Measurements from ENCODE around the gene ADK.
"Not testable (repeated sequence)": the region's sequence is repeated elsewhere in the genome, so short reads cannot be mapped to it uniquely, and the experiment has no call there.

The ADK gene

DNA sequence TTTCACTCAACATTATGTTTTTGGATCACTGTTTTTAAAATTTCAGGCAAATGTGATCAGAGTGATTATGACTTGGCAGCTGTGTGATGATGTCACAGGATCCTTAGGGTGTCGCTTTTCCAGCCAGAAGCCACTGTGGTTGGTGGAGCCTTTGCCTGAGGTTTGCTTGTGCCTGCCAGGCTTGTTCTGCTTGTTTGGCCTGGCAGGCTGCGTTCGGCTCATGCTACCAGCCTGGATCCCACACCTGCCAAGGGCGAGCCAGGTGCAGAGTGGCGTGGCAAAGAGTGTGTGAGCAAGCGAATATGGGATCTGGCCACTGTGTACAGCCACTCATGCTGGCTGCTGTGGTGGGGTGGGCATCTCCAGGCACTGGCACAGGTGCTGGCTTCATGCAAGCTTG lies 55.7 kb downstream of the ADK start:
- H3K27ac ChIP-seq = peak overlapping the region; percentile 72
- TF ChIP-seq ZFX (IDR thresholded peaks at IDR 0.05) (no peak), CTCF (conservative IDR thresholded peaks at IDR 0.05) (no peak)

DNA sequence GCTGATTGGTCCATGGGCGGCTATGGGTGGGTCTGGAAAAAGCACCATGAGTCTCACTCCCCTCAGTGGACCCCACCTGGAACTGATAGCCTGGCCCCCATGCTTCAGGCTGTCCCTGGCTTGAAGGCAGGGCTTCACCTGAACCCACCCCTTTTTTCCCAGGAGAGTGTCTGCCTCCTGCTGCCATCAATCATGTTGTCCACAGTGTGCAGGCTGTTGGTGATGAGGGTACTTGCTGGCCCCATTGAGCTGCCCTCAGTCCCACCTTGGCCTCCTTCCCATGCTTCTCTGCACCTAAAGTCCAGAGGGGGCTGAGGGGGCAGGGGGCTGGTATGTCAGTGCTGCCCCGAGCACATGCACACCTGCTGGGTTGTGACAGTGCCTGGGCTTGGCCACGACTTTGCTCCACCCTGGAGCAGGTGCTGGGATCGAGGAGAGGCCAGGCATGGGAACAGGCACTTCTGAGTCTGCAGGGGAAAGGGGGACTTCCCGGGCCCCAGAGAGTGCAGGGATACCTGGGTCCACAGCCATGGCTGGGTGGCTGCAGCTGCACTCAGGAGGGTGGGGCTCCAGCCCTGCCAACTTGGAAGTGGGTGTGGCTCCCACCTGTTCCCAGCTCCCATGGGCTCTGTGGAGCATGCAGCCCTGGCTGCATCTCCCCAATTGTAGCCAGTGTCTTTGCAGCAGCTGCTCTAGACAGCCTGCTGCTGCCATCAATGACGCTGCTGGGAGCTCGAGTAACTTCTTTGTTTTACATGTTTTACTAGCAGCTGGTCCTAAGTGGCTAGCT lies 56.9 kb downstream of the ADK start:
- H3K27ac ChIP-seq = peak overlapping the region; percentile 72
- TF ChIP-seq CTCF (conservative IDR thresholded peaks at IDR 0.05) = no peak
- TF ChIP-seq ZFX (IDR thresholded peaks at IDR 0.05) = no peak

DNA sequence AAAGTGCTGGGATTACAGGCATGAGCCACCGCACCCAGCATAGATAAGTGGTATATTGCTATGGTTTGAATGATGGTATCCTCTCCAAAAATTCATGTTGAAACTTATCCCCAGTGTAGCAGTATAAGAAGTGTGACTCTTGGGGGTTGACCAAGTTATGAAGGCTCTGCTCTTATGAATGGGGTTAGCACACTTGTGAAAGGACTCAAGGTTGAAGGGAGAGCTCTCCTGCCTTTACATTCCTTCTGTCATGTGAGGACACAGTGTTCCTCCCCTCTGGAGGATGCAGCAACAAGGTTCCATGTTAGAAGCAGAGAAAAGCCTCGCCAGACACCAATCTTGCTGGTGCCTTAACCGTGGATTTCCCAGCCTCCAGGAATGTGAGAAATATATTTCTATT lies 58.0 kb downstream of the ADK start:
- TF ChIP-seq CTCF (conservative IDR thresholded peaks at IDR 0.05) (no peak), ZFX (IDR thresholded peaks at IDR 0.05) (no peak)
- no peak overlapping the region for H3K27ac ChIP-seq

GRCh38 chr10:74213019-74213418 lies 62.0 kb downstream of the ADK start:
- TF ChIP-seq CTCF (conservative IDR thresholded peaks at IDR 0.05) (no peak), ZFX (IDR thresholded peaks at IDR 0.05) (no peak)
- H3K27ac ChIP-seq = no peak overlapping the region

DNA sequence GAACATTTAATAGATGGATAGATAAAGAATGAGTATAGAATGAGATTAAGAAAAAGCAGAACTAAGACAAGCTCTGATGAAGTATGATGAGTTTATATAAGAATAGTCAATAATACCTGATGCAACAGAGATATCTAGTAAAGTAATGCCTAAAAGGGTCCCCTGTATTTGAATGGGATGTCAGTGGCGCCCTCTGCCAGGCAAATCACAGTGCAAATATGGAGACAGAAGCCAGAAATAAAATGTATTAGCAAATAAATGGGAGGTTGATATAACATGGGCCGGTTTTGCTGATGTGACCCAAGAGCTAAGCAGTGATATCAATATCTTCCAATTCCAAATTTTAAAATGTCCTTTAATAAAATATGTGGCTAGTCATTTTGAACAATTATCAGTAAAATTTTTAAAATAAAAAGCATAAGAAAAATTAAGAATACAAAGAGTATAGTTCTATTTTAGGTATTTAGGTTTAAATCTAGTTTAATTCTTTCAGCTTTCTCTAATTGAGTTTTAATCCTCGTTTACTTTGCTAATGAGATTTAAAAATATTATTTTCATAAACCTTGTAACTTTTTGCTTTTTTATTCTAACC lies 62.6 kb downstream of the ADK start:
- TF ChIP-seq CTCF (conservative IDR thresholded peaks at IDR 0.05) (peak; percentile 63), ZFX (IDR thresholded peaks at IDR 0.05) (no peak)

GRCh38 chr10:74217110-74217509 lies 66.1 kb downstream of the ADK start:
- not testable (repeated sequence) for H3K27ac ChIP-seq

More for the DNA sequence above, 62.6 kb downstream of the ADK start:
- no peak overlapping the region for H3K27ac ChIP-seq

GRCh38 chr10:74222467-74222866 lies 71.4 kb downstream of the ADK start:
- H3K27ac ChIP-seq = not testable (repeated sequence)

GRCh38 chr10:74223755-74224529 lies 72.9 kb downstream of the ADK start:
- H3K27ac ChIP-seq = no peak overlapping the region
- TF ChIP-seq CTCF (conservative IDR thresholded peaks at IDR 0.05) (no peak), ZFX (IDR thresholded peaks at IDR 0.05) (no peak)
